Measurements from ENCODE around the gene GOLGA5. TPM values are rescaled to one million over a fixed set of nuclear protein-coding genes. Genes with fewer than 3 reads are reported as not detected.

The GOLGA5 gene
- total and polyA plus RNA-seq, 2 experiments from 2014 or later = 56.4 to 70.6 TPM

- Histone ChIP-seq H3K79me2 (ENCODE audit: insufficient read depth) (no peaks in the 10 kb centered on the region), H3K9ac (no peak overlapping the region), H3K4me3 (no peak overlapping the region), H3K9me3 (ENCODE audit: low read depth) (no peaks in the 10 kb centered on the region), H3K4me1 (ENCODE audit: insufficient read depth) (no peaks in the 10 kb centered on the region), H3K27me3 (replicated peaks; ENCODE audit: insufficient read depth) (peaks cover 5% of the 10 kb centered on the region), H3F3A (ENCODE audit: insufficient read depth) (no peaks in the 10 kb centered on the region), H3K9me2 (ENCODE audit: insufficient read depth) (no peaks in the 10 kb centered on the region), H2AFZ (no peak overlapping the region), H4K20me1 (ENCODE audit: insufficient read depth) (no peaks in the 10 kb centered on the region), H3K27ac (no peak overlapping the region), H3K4me2 (ENCODE audit: unreplicated experiment) (no peak overlapping the region), H3K36me3 (ENCODE audit: low read depth) (no peaks in the 10 kb centered on the region)
- no peak for TF ChIP-seq EZH2phosphoT487 (IDR thresholded peaks at IDR 0.05; ENCODE audit: insufficient read depth, low read depth)
- TF ChIP-seq EZH2 (IDR thresholded peaks at IDR 0.05; ENCODE audit: insufficient read depth, poor library complexity, severe bottlenecking) = no peak
- in situ Hi-C loops (cut with MboI) = no loop called here
- 27 to 31% methylated on average over 3 of the region's 3 CpGs for WGBS, 2 experiments (ENCODE audit: low coverage in 1 of 2, low lambda C conversion rate in 2 of 2, missing lambda C conversion rate in 2 of 2)
- peak; percentile 12 for DNase-seq
Observed at GRCh38 chr14:92866181-92866752, 72.2 kb downstream of the GOLGA5 start.

- H3K9ac ChIP-seq = no peak overlapping the region
- TF ChIP-seq EZH2 (IDR thresholded peaks at IDR 0.05; ENCODE audit: insufficient read depth, poor library complexity, severe bottlenecking) = no peak
- TF ChIP-seq EZH2phosphoT487 (IDR thresholded peaks at IDR 0.05; ENCODE audit: insufficient read depth, low read depth) = no peak
- H3K27me3 ChIP-seq (replicated peaks; ENCODE audit: insufficient read depth) = peaks cover 5% of the 10 kb centered on the region; the same call in 1 of the 2 replicates
- no peaks in the 10 kb centered on the region for H4K20me1 ChIP-seq (ENCODE audit: insufficient read depth)
- WGBS, 2 experiments (ENCODE audit: low coverage in 1 of 2, low lambda C conversion rate in 2 of 2, missing lambda C conversion rate in 2 of 2) = 27% methylated on average over 14 of the region's 14 CpGs
- in situ Hi-C loops (cut with MboI) = no loop called here
- no peaks in the 10 kb centered on the region for H3K36me3 ChIP-seq (ENCODE audit: low read depth)
- no peak overlapping the region for H3K4me2 ChIP-seq (ENCODE audit: unreplicated experiment)
- no peak overlapping the region for H3K27ac ChIP-seq
- H3K9me3 ChIP-seq (ENCODE audit: low read depth) = no peaks in the 10 kb centered on the region
- no peak overlapping the region for H3K4me3 ChIP-seq
- no peaks in the 10 kb centered on the region for H3K9me2 ChIP-seq (ENCODE audit: insufficient read depth)
- H3K4me1 ChIP-seq (ENCODE audit: insufficient read depth) = no peaks in the 10 kb centered on the region
- H3F3A ChIP-seq (ENCODE audit: insufficient read depth) = no peaks in the 10 kb centered on the region
- no peaks in the 10 kb centered on the region for H3K79me2 ChIP-seq (ENCODE audit: insufficient read depth)
- H2AFZ ChIP-seq = no peak overlapping the region
- DNase-seq = no peak
Observed at GRCh38 chr14:92866901-92867865, 73.1 kb downstream of the GOLGA5 start.

GRCh38 chr14:92874962-92875661 is 81.0 kb downstream of the GOLGA5 start:
- no peak for DNase-seq
- Histone ChIP-seq H3K9ac (no peak overlapping the region), H3F3A (ENCODE audit: insufficient read depth) (no peaks in the 10 kb centered on the region), H3K79me2 (ENCODE audit: insufficient read depth) (no peaks in the 10 kb centered on the region), H3K27ac (no peak overlapping the region), H3K9me2 (ENCODE audit: insufficient read depth) (no peaks in the 10 kb centered on the region), H3K4me3 (no peak overlapping the region), H3K9me3 (ENCODE audit: low read depth) (no peaks in the 10 kb centered on the region), H2AFZ (no peak overlapping the region), H4K20me1 (ENCODE audit: insufficient read depth) (no peaks in the 10 kb centered on the region), H3K4me2 (ENCODE audit: unreplicated experiment) (no peak overlapping the region), H3K36me3 (ENCODE audit: low read depth) (no peaks in the 10 kb centered on the region), H3K27me3 (replicated peaks; ENCODE audit: insufficient read depth) (peaks cover 60% of the 10 kb centered on the region), H3K4me1 (ENCODE audit: insufficient read depth) (no peaks in the 10 kb centered on the region)
- TF ChIP-seq EZH2phosphoT487 (IDR thresholded peaks at IDR 0.05; ENCODE audit: insufficient read depth, low read depth) (no peak), EZH2 (IDR thresholded peaks at IDR 0.05; ENCODE audit: insufficient read depth, poor library complexity, severe bottlenecking) (no peak)
- WGBS, 2 experiments (ENCODE audit: low coverage in 1 of 2, low lambda C conversion rate in 2 of 2, missing lambda C conversion rate in 2 of 2) = 8% methylated on average over 13 of the region's 13 CpGs
- in situ Hi-C loops (cut with MboI) = no loop called here

- Histone ChIP-seq H3K4me1 (ENCODE audit: insufficient read depth) (no peaks in the 10 kb centered on the region), H3K79me2 (ENCODE audit: insufficient read depth) (no peaks in the 10 kb centered on the region), H3F3A (ENCODE audit: insufficient read depth) (no peaks in the 10 kb centered on the region), H3K27me3 (replicated peaks; ENCODE audit: insufficient read depth) (peaks cover 82% of the 10 kb centered on the region), H3K9me3 (ENCODE audit: low read depth) (no peaks in the 10 kb centered on the region), H3K9ac (no peak overlapping the region), H3K4me3 (no peak overlapping the region), H3K27ac (no peak overlapping the region), H4K20me1 (ENCODE audit: insufficient read depth) (no peaks in the 10 kb centered on the region), H3K36me3 (ENCODE audit: low read depth) (no peaks in the 10 kb centered on the region), H2AFZ (no peak overlapping the region), H3K4me2 (ENCODE audit: unreplicated experiment) (no peak overlapping the region), H3K9me2 (ENCODE audit: insufficient read depth) (no peaks in the 10 kb centered on the region)
- no peak for TF ChIP-seq EZH2phosphoT487 (IDR thresholded peaks at IDR 0.05; ENCODE audit: insufficient read depth, low read depth)
- no peak for TF ChIP-seq EZH2 (IDR thresholded peaks at IDR 0.05; ENCODE audit: insufficient read depth, poor library complexity, severe bottlenecking)
- 18 to 22% methylated on average over 18 of the region's 18 CpGs for WGBS, 2 experiments (ENCODE audit: low coverage in 1 of 2, low lambda C conversion rate in 2 of 2, missing lambda C conversion rate in 2 of 2)
- DNase-seq = no peak
- in situ Hi-C loops (cut with MboI) = no loop called here
Observed at GRCh38 chr14:92877757-92878431, 83.8 kb downstream of the GOLGA5 start.

Data from GM23248 (cell line).